GM12872 (cell line): ENCODE results near the gene PLCG2.

ENCODE experiments used
- CTCF ChIP-seq: IDR thresholded peaks from 3 replicates; pipeline ENCODE4 v1.5.1; 2011; ENCODE audit warnings: low read depth, mild to moderate bottlenecking, low read length, moderate library complexity; ENCODE audit not compliant: insufficient read depth

The PLCG2 gene

DNA sequence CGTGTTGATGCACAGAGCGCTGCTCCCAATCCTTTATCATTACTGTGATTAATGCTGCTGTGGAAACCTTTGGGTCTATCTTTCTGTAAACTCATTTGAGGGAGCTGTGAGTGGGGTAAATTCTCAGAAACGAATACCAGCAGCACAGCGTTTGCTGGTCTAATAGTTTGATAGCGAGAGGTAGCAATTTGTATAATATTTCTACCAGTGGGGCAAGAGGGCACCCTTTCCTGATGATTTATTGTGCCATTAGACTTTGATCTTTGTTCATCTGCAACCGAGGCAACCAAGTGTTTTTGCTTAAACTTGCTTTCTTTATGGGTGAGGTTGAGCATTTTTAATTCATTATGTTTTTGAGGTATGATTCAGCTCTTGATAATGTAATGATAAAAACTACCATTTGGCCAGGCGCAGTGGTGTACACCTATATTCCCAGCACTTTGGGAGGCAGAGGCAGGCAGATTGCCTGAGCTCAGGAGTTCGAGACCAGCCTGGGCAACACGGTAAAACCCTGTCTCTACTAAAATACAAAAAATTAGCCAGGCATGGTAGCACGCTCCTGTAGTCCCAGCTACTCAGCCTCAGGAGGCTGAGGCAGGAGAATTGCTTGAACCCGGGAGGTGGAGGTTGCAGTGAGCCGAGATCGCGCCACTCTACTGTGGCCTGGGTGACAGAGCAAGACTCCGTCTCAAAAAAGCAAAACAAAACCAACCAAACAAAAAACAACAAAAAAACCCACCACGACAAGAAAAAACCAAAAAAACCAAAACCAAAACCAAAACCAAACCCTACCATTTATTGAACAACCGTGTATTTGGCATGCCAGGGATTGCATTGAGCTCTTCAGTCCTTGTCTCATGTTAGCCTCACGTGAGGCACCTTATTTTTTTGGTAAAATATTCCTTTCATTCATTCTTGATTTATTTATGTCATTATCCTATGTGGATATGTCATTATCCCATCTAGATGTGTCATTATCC, 81.5 kb downstream of the PLCG2 start:
- no peak for TF ChIP-seq CTCF

DNA sequence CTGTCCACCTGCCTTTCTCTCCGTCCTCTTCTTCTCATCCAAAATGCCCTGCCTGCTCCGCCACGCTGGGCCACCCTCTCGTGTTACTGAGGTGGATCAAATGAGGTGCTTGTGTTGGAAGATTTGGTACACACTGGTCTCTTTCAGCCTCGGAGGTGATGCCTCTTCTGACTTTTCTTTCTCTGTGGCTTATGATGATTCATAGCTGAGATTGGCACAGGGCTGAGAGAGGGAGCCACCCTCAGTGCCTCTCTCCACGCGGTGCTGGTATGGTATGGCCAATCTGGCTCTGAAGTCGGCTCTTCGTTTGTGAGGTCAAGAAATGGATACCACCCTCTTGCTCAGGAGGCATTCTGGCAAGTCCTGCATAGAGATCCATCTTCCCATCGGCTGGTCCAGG, 82.4 kb downstream of the PLCG2 start:
- no peak for TF ChIP-seq CTCF

DNA sequence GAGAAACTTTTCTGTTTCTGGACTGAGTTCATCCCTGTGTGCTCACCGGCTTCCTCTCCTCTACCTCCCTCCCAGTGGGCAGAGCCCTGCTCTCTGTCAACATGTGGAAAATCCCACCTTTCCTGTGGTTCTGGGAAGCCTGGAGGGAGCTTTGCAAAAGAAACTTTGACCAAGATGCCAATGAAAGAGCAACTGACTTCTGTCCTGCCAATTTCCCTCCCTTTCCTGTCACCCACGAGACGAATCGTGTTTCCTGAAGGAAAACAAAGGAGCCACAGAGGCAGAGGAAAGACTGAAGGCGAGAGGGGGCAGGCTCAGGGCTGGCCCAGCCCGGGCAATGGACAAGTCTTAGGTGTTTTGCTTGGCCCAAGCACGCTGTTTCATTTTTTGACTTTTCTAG, 82.8 kb downstream of the PLCG2 start:
- no peak for TF ChIP-seq CTCF

GRCh38 chr16:81863630-81864352, 84.7 kb downstream of the PLCG2 start:
- TF ChIP-seq CTCF = no peak

DNA sequence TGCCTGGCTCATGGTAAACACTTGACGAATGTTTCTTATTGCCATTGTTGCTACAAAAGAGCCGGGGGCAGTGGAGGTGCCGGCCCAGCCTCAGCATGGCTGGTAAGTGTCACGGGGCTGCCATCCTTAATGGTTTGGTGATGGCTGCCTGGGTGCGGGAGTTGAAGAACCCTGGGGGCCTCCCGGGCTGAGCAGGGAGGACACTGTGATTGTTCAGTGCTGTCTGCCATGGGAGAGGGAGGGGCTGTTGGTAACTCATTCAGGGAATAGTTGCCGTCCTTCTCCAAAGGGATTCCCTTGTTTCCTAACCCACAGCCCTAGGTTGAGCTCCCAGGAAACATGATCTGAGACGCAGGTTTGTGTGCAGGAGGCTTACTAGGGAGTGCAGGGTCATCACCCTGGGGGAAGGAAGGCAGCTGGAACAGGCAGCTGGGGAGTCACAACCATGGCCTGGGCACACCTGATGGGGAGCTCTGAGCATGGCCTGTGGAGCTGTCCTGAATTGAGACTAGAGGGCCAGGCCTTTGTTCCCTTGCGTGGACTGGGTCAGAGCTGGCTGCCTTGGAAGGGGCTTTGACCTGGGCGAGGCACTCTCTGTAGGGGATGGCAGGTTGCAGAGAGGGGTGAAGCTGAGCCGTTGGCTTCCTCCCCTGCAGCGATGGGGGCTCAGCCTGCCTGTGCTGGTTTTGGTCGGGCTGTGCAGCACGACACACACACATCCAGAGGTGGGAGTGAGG, 85.7 kb downstream of the PLCG2 start:
- no peak for TF ChIP-seq CTCF

GRCh38 chr16:81866820-81867440, 87.8 kb downstream of the PLCG2 start:
- no peak for TF ChIP-seq CTCF
